Sigmoid colon (tissue), 7 donors: ENCODE results near the gene HCN4. TPM values are rescaled to one million over a fixed set of nuclear protein-coding genes. Genes with fewer than 3 reads are reported as not detected.

Source experiments
- DNase-seq: peaks from one replicate; pipeline ENCODE4 v3.0.0-alpha.2; 2019
- H3K27ac ChIP-seq, 4 donors: fragments of 200-600 bp; sonication (generic); one replicate each; pipeline ENCODE4 v1.5.1; 2016 to 2019; ENCODE audit warnings: mild to moderate bottlenecking in 1 of 4
- H3K27me3 ChIP-seq, 3 donors: fragments of 200-600 bp; sonication (generic); one replicate each; pipeline ENCODE4 v1.5.1; 2019; ENCODE audit warnings: mild to moderate bottlenecking in 1 of 3
- H3K36me3 ChIP-seq, 4 donors: fragments of 200-600 bp; sonication (generic); one replicate each; pipeline ENCODE4 v1.5.1; 2016 to 2019
- H3K4me1 ChIP-seq, 4 donors: fragments of 200-600 bp; sonication (generic); one replicate each; pipeline ENCODE4 v1.5.1; 2017 to 2019
- H3K4me3 ChIP-seq, 4 donors: fragments of 200-600 bp; sonication (generic); one replicate each; pipeline ENCODE4 v1.5.1; 2017 to 2019; ENCODE audit warnings: mild to moderate bottlenecking in 2 of 4, moderate library complexity in 1 of 4
- H3K9me3 ChIP-seq, 4 donors: fragments of 200-600 bp in 3 of 4; sonication (generic) in 3 of 4; one replicate each; pipeline versions ENCODE4 v1.5.1 to v1.6.1; 2013 to 2019
- CTCF ChIP-seq, 4 experiments: fragments of 450-650 bp in 3 of 4; fragments of 200-600 bp in 1 of 4; IDR thresholded peaks; one replicate each; pipeline ENCODE4 v1.5.1; 2016 to 2019; ENCODE audit warnings: antibody characterized with exemption in 4 of 4, mild to moderate bottlenecking in 3 of 4, moderate library complexity in 2 of 4
- EP300 ChIP-seq, 4 donors: sonication (generic); formaldehyde crosslinking; IDR thresholded peaks; one replicate each; pipeline ENCODE4 v1.6.1; 2017; ENCODE audit warnings: antibody characterized with exemption in 4 of 4
- POLR2A ChIP-seq, 2 donors: fragments of 450-650 bp; IDR thresholded peaks; one replicate each; pipeline ENCODE4 v1.6.1; 2016; ENCODE audit warnings: antibody characterized with exemption in 2 of 2, mild to moderate bottlenecking in 2 of 2, moderate library complexity in 2 of 2
- POLR2AphosphoS5 ChIP-seq, 4 donors: sonication (generic); formaldehyde crosslinking; IDR thresholded peaks; one replicate each; pipeline ENCODE4 v1.6.1; 2017; ENCODE audit warnings: antibody characterized with exemption in 4 of 4
- WGBS, 2 donors: extraction: QIAGEN DNeasy Blood & Tissue Kit; methylation state at CpG; one replicate each; pipeline ENCODE4 v1.1.7; 2013; 5-methylcytosine and 5-hydroxymethylcytosine counted together
- intact Hi-C: fragments of 100-400 bp; cut with DNase I; formaldehyde crosslinking; loops from one replicate; pipeline ENCODE4 v1.15.1; 2023
- polyA plus RNA-seq, 3 donors: library from polyadenylated mRNA; stranded (reverse); fragments of 200-250 nt; gene quantifications; one replicate each; pipeline ENCODE4 v1.2.3, GENCODE V29; 2013
- total RNA-seq, 4 donors: library from RNA; depleted of rRNA; stranded (reverse); fragments of >200 nt; gene quantifications; one replicate each; pipeline ENCODE4 v1.1.0, GENCODE V29; 2016
- donor health status: healthy with polysubstance abuse.
- donor health status: Bipolar disorder and iron deficiency.
- donor health status: healthy.

Gene HCN4
- total and polyA plus RNA-seq, 7 donors = under 0.01 to 0.04 TPM; not detected in 5

GRCh38 chr15:73349191-73349590 is 19.6 kb downstream of the HCN4 start:
- H3K27me3 ChIP-seq = no peaks in the 10 kb centered on the region
- no peaks in the 10 kb centered on the region for H3K36me3 ChIP-seq
- no peaks in the 10 kb centered on the region for H3K9me3 ChIP-seq
- no peak for TF ChIP-seq EP300 (IDR thresholded peaks at IDR 0.05)
- TF ChIP-seq POLR2AphosphoS5 (IDR thresholded peaks at IDR 0.05) = no peak
- TF ChIP-seq CTCF (IDR thresholded peaks at IDR 0.05) = no peak
- no peak for TF ChIP-seq POLR2A (IDR thresholded peaks at IDR 0.05)
- no peak overlapping the region for H3K4me3 ChIP-seq
- intact Hi-C loops = no loop called here
- no peak overlapping the region for H3K27ac ChIP-seq
- DNase-seq = no peak
- H3K4me1 ChIP-seq = peaks cover 0 to 9% (median 3%) of the 10 kb centered on the region in 4 donors

GRCh38 chr15:73346735-73347312 is 21.9 kb downstream of the HCN4 start:
- intact Hi-C loops = no loop called here
- no peak for DNase-seq
- Histone ChIP-seq H3K27me3 (no peaks in the 10 kb centered on the region), H3K27ac (no peak overlapping the region), H3K9me3 (no peaks in the 10 kb centered on the region), H3K36me3 (no peaks in the 10 kb centered on the region), H3K4me3 (no peak overlapping the region), H3K4me1 (peaks cover 0 to under 1% (median 0%) of the 10 kb centered on the region in 4 donors)
- TF ChIP-seq CTCF (IDR thresholded peaks at IDR 0.05) (no peak), EP300 (IDR thresholded peaks at IDR 0.05) (no peak), POLR2AphosphoS5 (IDR thresholded peaks at IDR 0.05) (no peak), POLR2A (IDR thresholded peaks at IDR 0.05) (no peak)
- 11 to 26% methylated on average over 9 of the region's 9 CpGs for WGBS, 2 donors

GRCh38 chr15:73345658-73346057 is 23.1 kb downstream of the HCN4 start:
- 80 to 83% methylated on average over 7 of the region's 7 CpGs for WGBS, 2 donors
- intact Hi-C loops = no loop called here
- DNase-seq = no peak
- H3K9me3 ChIP-seq = no peaks in the 10 kb centered on the region
- TF ChIP-seq EP300 (IDR thresholded peaks at IDR 0.05) (no peak), POLR2AphosphoS5 (IDR thresholded peaks at IDR 0.05) (no peak), POLR2A (IDR thresholded peaks at IDR 0.05) (no peak), CTCF (IDR thresholded peaks at IDR 0.05) (no peak)
- no peak overlapping the region for H3K27ac ChIP-seq
- H3K36me3 ChIP-seq = no peaks in the 10 kb centered on the region
- no peaks in the 10 kb centered on the region for H3K27me3 ChIP-seq
- no peak overlapping the region for H3K4me3 ChIP-seq
- H3K4me1 ChIP-seq = no peaks in the 10 kb centered on the region

- Histone ChIP-seq H3K9me3 (no peaks in the 10 kb centered on the region), H3K4me1 (no peaks in the 10 kb centered on the region), H3K4me3 (no peak overlapping the region), H3K36me3 (no peaks in the 10 kb centered on the region), H3K27ac (no peak overlapping the region), H3K27me3 (no peaks in the 10 kb centered on the region)
- 82 to 90% methylated on average over 3 of the region's 3 CpGs for WGBS, 2 donors
- intact Hi-C loops = no loop called here
- no peak for DNase-seq
- TF ChIP-seq POLR2A (IDR thresholded peaks at IDR 0.05) (no peak), EP300 (IDR thresholded peaks at IDR 0.05) (no peak), CTCF (IDR thresholded peaks at IDR 0.05) (no peak), POLR2AphosphoS5 (IDR thresholded peaks at IDR 0.05) (no peak)
Observed at GRCh38 chr15:73344056-73344455, 24.7 kb downstream of the HCN4 start.
